ENCODE results near the gene PLCL2.

DNA sequence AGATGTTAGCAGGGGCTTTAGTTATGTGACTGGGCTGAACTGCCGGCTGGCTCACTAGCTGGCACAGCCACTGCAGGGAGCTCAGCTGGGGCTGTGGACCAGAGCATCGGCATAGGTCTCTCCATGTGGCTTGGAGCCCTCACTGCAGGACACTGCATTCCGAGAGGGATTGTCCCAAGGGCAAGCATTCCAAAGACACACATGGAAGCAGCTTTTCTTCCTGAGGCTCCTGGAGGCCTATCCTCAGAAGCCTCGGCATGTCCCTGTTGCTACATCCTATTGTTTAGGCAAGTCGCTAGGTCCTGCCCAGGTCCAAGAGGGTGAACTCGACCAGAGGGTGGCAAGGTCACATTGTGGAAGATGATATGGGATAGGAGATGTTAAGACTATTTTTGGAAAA, 209.8 kb downstream of the PLCL2 start:
- TF ChIP-seq, protein P1, sequence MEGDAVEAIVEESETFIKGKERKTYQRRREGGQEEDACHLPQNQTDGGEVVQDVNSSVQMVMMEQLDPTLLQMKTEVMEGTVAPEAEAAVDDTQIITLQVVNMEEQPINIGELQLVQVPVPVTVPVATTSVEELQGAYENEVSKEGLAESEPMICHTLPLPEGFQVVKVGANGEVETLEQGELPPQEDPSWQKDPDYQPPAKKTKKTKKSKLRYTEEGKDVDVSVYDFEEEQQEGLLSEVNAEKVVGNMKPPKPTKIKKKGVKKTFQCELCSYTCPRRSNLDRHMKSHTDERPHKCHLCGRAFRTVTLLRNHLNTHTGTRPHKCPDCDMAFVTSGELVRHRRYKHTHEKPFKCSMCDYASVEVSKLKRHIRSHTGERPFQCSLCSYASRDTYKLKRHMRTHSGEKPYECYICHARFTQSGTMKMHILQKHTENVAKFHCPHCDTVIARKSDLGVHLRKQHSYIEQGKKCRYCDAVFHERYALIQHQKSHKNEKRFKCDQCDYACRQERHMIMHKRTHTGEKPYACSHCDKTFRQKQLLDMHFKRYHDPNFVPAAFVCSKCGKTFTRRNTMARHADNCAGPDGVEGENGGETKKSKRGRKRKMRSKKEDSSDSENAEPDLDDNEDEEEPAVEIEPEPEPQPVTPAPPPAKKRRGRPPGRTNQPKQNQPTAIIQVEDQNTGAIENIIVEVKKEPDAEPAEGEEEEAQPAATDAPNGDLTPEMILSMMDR (conservative IDR thresholded peaks at IDR 0.05; ENCODE audit: low read depth, low read length): no peak
- TF ChIP-seq EZH2 (IDR thresholded peaks at IDR 0.05; ENCODE audit: borderline replicate concordance, low read depth, low read length, poor library complexity, severe bottlenecking): no peak
